Astrocyte of the hippocampus (primary cell): ENCODE measurements around the gene PLCB3.

Source experiments
- DNase-seq: peaks from one replicate; pipeline ENCODE4 v3.0.0; 2011; ENCODE audit warnings: low read depth, low spot score

PLCB3 gene

GRCh38 chr11:64251016-64251752 lies at the start of gene PLCB3:
Gene PLCB3, plus strand, starts transcription at chr11:64251530. Its CDS starts 120 bp downstream, at chr11:64251650.
- peak; percentile 78 for DNase-seq

GRCh38 chr11:64201543-64201942 lies 49.8 kb upstream of the PLCB3 start:
- no peak for DNase-seq

GRCh38 chr11:64202992-64203391 lies 48.3 kb upstream of the PLCB3 start:
- DNase-seq = no peak

- DNase-seq = no peak
Observed at GRCh38 chr11:64203421-64204079, 47.8 kb upstream of the PLCB3 start.

GRCh38 chr11:64204080-64204440 lies 47.3 kb upstream of the PLCB3 start:
- DNase-seq = no peak

GRCh38 chr11:64204464-64204989 lies 46.8 kb upstream of the PLCB3 start:
- peak; percentile 97 for DNase-seq

GRCh38 chr11:64206457-64207255 lies 44.7 kb upstream of the PLCB3 start, which contains the start of gene FERMT3:
Gene FERMT3, plus strand, starts transcription at chr11:64206721. Its CDS starts 644 bp downstream, at chr11:64207365.
- no peak for DNase-seq

GRCh38 chr11:64207256-64208085 lies 43.9 kb upstream of the PLCB3 start:
- DNase-seq = peak; percentile 36

GRCh38 chr11:64208086-64208795 lies 43.1 kb upstream of the PLCB3 start:
- no peak for DNase-seq

- no peak for DNase-seq
Observed at GRCh38 chr11:64208796-64209562, 42.4 kb upstream of the PLCB3 start.

- DNase-seq = no peak
Observed at GRCh38 chr11:64209563-64209843, 41.8 kb upstream of the PLCB3 start.

- DNase-seq = no peak
Observed at GRCh38 chr11:64210301-64211020, 40.9 kb upstream of the PLCB3 start.

- no peak for DNase-seq
Observed at GRCh38 chr11:64211181-64211872, 40.0 kb upstream of the PLCB3 start.

GRCh38 chr11:64216879-64217278 lies 34.5 kb upstream of the PLCB3 start:
- DNase-seq = no peak

GRCh38 chr11:64218628-64219353 lies 32.5 kb upstream of the PLCB3 start:
- DNase-seq = no peak

GRCh38 chr11:64219354-64219684 lies 32.0 kb upstream of the PLCB3 start:
- no peak for DNase-seq

GRCh38 chr11:64219755-64220154 lies 31.6 kb upstream of the PLCB3 start:
- no peak for DNase-seq

- no peak for DNase-seq
Observed at GRCh38 chr11:64220271-64220670, 31.1 kb upstream of the PLCB3 start.
